Fibroblast of skin of right biceps (primary cell): ENCODE data around the gene ACHE.

Source experiments
- DNase-seq: peaks from one replicate; pipeline ENCODE4 v3.0.0-alpha.2; 2013

ACHE gene

GRCh38 chr7:100884736-100885439 is 10.8 kb downstream of the ACHE start:
- DNase-seq: no peak

GRCh38 chr7:100882785-100883526 is 12.7 kb downstream of the ACHE start:
- no peak for DNase-seq

DNA sequence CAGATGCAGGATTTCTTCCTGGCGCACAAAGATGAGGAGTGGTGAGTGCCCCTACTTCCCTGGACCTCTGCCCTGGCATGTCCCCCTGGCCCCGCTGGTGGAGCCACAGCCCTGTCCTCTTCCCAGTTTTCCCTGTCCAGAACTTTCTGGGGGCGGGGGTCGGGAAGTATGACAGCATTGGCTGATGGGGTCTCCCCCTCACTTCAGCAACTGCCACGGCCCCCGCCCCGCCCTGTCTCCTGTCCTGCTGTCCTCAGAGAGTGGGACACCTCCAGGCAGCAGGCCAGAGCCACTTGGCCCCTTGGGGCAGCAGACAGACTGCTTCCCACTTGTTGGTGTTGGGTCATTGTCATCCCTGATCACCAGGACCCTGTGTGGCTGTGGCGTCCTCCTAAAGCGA is 13.5 kb downstream of the ACHE start:
- DNase-seq: no peak

- DNase-seq: no peak
Measured at GRCh38 chr7:100881136-100881535, 14.6 kb downstream of the ACHE start.

DNA sequence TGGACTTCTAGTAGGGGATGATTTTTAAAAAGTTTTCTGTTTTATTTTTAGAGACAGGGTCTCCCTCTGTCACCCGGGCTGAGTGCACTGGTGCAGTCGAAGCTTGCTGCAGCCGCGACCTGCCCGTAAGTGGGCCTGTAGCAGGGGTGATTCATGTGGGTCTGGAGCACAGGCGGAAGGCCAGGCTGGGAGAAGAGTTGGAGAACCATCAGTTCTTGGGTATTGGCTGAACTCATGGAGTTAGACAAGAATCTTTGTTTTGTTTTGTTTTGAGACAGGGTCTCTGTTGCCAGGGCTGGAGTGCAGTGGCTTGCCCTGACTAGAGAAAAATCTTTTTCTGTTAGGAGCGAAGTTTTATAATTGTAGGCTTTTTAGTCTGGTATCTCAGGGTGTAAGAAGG is 15.0 kb downstream of the ACHE start:
- no peak for DNase-seq

- no peak for DNase-seq
Measured at GRCh38 chr7:100879685-100880261, 15.9 kb downstream of the ACHE start.

DNA sequence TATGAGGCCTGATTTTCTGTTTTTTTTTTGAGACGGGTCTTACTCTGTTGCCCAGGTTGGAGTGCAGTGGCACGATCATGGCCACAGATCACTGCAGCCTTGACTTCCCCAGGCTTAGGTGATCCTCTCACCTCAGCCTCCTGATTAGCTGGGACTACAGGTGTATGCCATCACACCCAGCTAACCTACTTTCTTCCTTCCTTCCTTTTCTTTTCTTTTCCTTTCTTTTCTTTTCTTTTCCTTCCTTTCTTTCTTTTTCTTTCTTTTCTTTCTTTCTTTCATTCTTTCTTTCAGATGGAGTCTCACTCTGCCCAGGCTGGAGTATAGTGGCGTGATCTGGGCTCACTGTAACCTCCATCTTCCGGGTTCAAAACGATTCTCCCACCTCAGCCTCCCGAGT is 17.0 kb downstream of the ACHE start:
- no peak for DNase-seq

DNA sequence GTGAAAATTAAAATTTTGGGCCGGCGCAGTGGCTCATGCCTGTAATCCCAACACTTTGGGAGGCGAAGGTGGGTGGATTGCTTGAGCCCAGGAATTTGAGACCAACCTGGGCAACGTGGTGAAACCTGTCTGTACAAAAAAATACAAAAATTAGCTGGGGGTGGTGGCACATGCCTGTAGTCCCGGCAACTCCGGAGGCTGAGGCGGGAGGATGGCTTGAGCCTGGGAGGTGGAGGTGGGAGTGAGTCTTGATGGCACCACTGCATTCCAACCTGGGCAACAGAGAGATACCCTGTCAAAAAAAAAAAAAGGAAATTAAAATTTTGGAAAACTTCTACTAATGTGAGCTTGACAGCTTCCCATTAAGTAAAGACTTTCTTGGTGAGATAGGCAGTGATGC is 17.7 kb downstream of the ACHE start:
- DNase-seq: no peak

DNA sequence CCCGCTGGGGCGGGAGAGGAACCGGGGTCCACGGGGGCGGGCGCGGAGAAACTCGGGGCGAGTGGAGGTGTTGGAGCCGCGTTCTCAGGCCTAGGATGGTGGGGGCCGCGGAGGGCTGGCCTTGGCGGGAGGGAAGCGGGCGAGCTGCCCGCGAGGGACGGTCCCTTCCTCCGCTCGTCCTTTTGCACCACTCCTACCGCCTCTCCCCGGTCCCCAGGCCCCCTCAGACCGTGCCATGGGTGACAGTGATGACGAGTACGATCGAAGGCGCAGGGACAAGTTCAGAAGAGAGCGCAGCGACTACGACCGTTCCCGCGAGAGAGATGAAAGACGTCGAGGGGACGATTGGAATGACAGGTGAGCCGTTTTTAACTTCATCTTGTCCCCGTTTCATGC is 20.3 kb downstream of the ACHE start:
- no peak for DNase-seq

GRCh38 chr7:100874577-100875355 is 20.9 kb downstream of the ACHE start, which contains the start of gene SRRT:
Gene SRRT (plus strand): TSS chr7:100875103. CDS start chr7:100875591, 488 bp downstream.
- peak; percentile 99 for DNase-seq

DNA sequence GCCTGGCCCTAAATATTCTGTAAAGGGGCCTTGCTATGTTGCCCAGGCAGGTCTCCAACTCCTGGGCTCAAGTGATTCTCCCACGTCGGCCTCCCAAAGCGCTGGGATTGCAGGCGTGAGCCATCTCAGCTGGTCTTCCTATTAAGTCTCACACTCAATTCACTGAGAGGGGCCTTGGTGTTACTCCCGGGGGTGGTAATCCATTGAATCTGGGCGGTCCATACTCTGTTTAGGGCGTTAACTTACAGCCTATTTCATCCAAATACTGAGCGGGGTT is 21.4 kb downstream of the ACHE start:
- DNase-seq: no peak

GRCh38 chr7:100873599-100874299 is 21.9 kb downstream of the ACHE start:
- DNase-seq: no peak

DNA sequence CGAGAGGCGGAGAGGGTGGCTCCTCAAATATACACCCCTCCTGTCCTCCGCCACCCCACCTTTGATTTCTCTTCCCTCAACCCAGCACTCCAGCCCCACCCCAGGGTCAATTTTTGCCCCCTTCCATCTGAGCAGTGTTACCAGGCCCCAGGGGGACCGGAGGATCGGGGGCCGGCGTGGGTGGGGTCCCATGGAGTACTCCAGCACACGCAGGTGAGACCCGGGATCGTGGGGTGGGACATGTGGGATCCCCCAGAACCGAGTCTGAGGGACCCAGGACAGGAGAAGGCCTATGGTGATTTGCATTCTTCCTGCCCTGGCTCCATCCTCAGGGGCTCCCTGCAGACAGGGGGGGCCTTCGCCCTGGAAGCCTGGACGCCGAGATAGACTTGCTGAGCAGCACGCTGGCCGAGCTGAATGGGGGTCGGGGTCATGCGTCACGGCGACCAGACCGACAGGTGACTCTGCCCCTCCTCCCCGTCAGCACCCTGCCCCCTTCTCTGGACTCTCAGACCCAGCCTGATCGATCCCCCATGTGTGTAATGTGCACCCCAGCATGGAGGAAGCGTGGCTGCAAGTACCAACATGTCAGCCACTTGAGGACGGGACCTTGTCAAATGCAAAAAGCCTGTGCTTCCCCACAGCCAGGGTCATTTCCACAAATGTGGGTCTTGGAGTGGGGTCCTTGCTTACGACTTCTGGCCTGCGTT is 27.8 kb downstream of the ACHE start:
- no peak for DNase-seq

DNA sequence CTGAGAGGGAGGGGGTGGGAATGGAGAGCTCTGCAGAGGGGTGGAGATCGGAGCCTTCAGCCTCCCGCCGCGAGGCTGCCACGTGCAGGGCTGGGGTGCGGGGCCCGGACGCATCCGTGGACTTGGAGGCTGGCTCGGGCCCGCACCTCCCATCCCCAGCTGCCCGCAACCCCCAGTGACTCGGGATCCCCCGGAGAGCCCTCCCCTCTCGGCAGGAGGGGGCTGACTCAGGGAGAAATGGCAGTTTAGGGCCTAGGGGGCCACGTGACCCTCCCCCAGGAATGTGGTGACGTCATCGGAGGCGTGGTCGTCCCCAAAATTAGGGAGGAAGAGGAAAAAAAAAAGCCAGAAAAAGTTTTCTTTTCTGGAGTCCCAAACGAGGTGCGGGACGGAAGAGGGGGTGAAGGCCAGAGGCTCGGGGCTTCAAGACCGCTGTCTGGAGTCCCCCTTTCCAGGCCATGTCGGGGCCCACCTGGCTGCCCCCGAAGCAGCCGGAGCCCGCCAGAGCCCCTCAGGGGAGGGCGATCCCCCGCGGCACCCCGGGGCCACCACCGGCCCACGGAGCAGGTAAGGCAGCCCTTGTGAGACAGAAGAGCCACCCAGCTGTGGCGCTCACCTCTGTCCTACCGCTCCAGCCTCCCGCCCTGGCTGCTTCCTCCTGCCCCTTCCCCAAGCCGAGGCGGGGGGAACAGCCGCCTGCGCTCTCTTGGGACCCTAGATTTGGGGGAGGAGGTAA is 28.5 kb downstream of the ACHE start, which contains the start of gene TRIP6:
Gene TRIP6 (plus strand): TSS at position 348 of the 736 bp plus-strand sequence. CDS start 111 bp downstream, at position 459.
- peak; percentile 98 for DNase-seq

DNA sequence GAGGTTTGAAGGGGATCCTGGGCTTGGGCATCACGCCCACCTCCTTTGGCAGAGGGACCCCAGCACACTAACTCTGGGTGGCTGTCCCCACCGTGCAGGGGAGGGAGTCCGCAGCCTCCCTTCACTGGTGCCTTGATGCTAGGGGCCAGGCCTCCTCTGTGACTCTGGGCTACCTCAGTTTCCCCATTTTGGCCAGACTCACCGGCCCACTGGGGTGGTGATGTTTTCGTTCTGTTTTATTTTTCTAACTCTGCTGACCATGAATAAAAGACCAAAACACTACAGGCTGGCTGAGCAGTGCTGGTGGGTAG is 29.0 kb downstream of the ACHE start:
- no peak for DNase-seq

DNA sequence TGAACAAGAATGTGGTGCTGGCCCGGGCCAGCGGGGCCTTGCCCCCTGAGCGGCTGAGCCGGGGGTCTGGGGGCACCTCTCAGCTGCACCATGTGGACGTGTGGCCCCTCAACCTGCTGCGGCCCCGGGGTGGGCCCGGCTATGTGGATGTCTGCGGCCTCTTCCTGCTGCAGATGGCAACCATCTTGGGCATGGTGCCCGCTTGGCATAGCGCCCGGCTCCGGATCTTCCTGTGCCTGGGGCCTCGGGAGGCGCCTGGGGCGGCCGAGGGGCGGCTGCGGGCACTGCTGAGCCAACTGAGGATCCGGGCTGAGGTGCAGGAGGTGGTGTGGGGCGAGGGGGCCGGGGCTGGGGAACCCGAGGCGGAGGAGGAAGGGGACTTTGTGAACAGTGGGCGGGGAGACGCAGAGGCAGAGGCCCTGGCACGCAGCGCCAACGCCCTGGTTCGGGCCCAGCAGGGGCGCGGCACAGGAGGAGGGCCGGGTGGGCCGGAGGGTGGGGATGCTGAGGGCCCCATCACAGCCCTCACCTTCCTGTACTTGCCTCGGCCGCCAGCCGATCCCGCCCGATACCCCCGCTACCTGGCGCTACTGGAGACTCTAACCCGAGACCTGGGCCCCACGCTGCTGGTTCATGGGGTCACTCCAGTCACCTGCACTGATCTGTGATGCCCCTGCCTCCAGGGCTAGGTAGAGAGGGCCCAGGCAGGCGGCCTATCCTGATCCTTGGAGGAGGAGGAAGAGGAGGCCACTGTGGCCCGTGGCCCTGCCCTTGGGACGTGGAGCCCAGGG is 29.6 kb downstream of the ACHE start:
- DNase-seq: no peak

GRCh38 chr7:100865372-100865911 is 30.2 kb downstream of the ACHE start:
- no peak for DNase-seq

- no peak for DNase-seq
Measured at GRCh38 chr7:100864263-100864845, 31.3 kb downstream of the ACHE start.

- peak; percentile 31 for DNase-seq
Measured at GRCh38 chr7:100863406-100863950, 32.2 kb downstream of the ACHE start.

DNA sequence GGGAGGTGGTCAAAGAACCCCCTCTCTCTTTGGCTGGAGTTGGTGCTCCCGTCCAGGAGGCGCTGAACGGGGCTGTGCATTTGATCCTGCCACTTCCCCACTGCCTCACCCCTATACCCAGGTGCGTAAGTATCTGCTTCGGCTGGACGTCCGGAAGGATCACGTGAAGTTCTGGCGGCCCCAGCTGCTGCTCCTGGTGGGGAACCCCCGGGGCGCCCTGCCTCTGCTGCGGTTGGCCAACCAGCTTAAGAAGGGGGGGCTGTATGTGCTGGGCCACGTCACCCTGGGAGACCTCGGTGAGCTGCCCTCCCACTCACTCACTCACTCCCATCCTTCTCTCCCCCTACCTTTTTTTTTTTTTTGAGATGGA is 34.1 kb downstream of the ACHE start:
- no peak for DNase-seq
